ENCODE measurements around the gene GHRHR.

The GHRHR gene

GRCh38 chr7:31003097-31003496 lies 39.3 kb downstream of the GHRHR start:
- DNase-seq (ENCODE audit: low read depth in 2 of 2, low spot score in 1 of 2) = no peak

GRCh38 chr7:31003721-31004120 lies 40.0 kb downstream of the GHRHR start:
- no peak for DNase-seq (ENCODE audit: low read depth in 2 of 2, low spot score in 1 of 2)

- no peak for DNase-seq (ENCODE audit: low read depth in 2 of 2, low spot score in 1 of 2)
These were observed 40.6 kb downstream of the GHRHR start for GRCh38 chr7:31004393-31004792.

- no peak for DNase-seq (ENCODE audit: low read depth in 2 of 2, low spot score in 1 of 2)
These were observed 43.1 kb downstream of the GHRHR start for GRCh38 chr7:31006857-31007256.

GRCh38 chr7:31007634-31008033 lies 43.9 kb downstream of the GHRHR start:
- no peak for DNase-seq (ENCODE audit: low read depth in 2 of 2, low spot score in 1 of 2)

GRCh38 chr7:31014826-31015225 lies 51.1 kb downstream of the GHRHR start:
- no peak for DNase-seq (ENCODE audit: low read depth in 2 of 2, low spot score in 1 of 2)

GRCh38 chr7:31017032-31017675 lies 53.4 kb downstream of the GHRHR start:
- DNase-seq (ENCODE audit: low read depth in 2 of 2, low spot score in 1 of 2) = no peak

- no peak for DNase-seq (ENCODE audit: low read depth in 2 of 2, low spot score in 1 of 2)
These were observed 54.0 kb downstream of the GHRHR start for GRCh38 chr7:31017721-31018120.

GRCh38 chr7:31019509-31019908 lies 55.8 kb downstream of the GHRHR start:
- DNase-seq (ENCODE audit: low read depth in 2 of 2, low spot score in 1 of 2) = no peak

GRCh38 chr7:31020161-31020560 lies 56.4 kb downstream of the GHRHR start:
- no peak for DNase-seq (ENCODE audit: low read depth in 2 of 2, low spot score in 1 of 2)

- DNase-seq (ENCODE audit: low read depth in 2 of 2, low spot score in 1 of 2) = no peak
These were observed 56.9 kb downstream of the GHRHR start for GRCh38 chr7:31020652-31021051.

GRCh38 chr7:31022117-31022516 lies 58.4 kb downstream of the GHRHR start:
- DNase-seq (ENCODE audit: low read depth in 2 of 2, low spot score in 1 of 2) = no peak

GRCh38 chr7:31022726-31023125 lies 59.0 kb downstream of the GHRHR start:
- no peak for DNase-seq (ENCODE audit: low read depth in 2 of 2, low spot score in 1 of 2)

- DNase-seq (ENCODE audit: low read depth in 2 of 2, low spot score in 1 of 2) = no peak
These were observed 60.1 kb downstream of the GHRHR start for GRCh38 chr7:31023877-31024276.

- no peak for DNase-seq (ENCODE audit: low read depth in 2 of 2, low spot score in 1 of 2)
These were observed 63.6 kb downstream of the GHRHR start for GRCh38 chr7:31027161-31027965.

- DNase-seq (ENCODE audit: low read depth in 2 of 2, low spot score in 1 of 2) = no peak
These were observed 64.3 kb downstream of the GHRHR start for GRCh38 chr7:31028006-31028405.

- no peak for DNase-seq (ENCODE audit: low read depth in 2 of 2, low spot score in 1 of 2)
These were observed 64.8 kb downstream of the GHRHR start for GRCh38 chr7:31028417-31028992.

All from stimulated activated CD8-positive, alpha-beta memory T cell treated with anti-CD3 and anti-CD28 coated beads, Interleukin-4, amount 100 ng/mL, for 4 hours (primary cell).